ENCODE data around the gene EXOC4. TPM values are rescaled to one million over a fixed set of nuclear protein-coding genes. Genes with fewer than 3 reads are reported as not detected.

Gene EXOC4
- total and polyA plus RNA-seq, 9 donors = 26.8 to 80.5 (median 70.7) TPM

GRCh38 chr7:133703547-133703946, 450.7 kb downstream of the EXOC4 start:
- 51 to 59% (median 55%) methylated on average over 4 of the region's 4 CpGs for WGBS, 3 donors
- no peak for TF ChIP-seq CTCF (IDR thresholded peaks at IDR 0.05)
- no peak for TF ChIP-seq EP300 (IDR thresholded peaks at IDR 0.05)
- TF ChIP-seq POLR2A (IDR thresholded peaks at IDR 0.05) = no peak
- Histone ChIP-seq H3K27ac (no peak overlapping the region), H3K27me3 (no peaks in the 10 kb centered on the region), H3K9me3 (no peaks in the 10 kb centered on the region), H3K4me1 (ENCODE audit: insufficient read depth) (no peaks in the 10 kb centered on the region), H3K36me3 (no peaks in the 10 kb centered on the region), H3K4me3 (no peak overlapping the region)
- no peak for DNase-seq
- intact Hi-C loops (cut with DNase I) = no loop called here

GRCh38 chr7:133704453-133704852, 451.6 kb downstream of the EXOC4 start:
- TF ChIP-seq CTCF (IDR thresholded peaks at IDR 0.05) (no peak), EP300 (IDR thresholded peaks at IDR 0.05) (no peak), POLR2A (IDR thresholded peaks at IDR 0.05) (no peak)
- intact Hi-C loops (cut with DNase I) = no loop called here
- 88 to 90% (median 89%) methylated on average over 2 of the region's 2 CpGs for WGBS, 3 donors
- H3K27me3 ChIP-seq = no peaks in the 10 kb centered on the region
- no peaks in the 10 kb centered on the region for H3K4me1 ChIP-seq (ENCODE audit: insufficient read depth)
- DNase-seq = no peak
- H3K9me3 ChIP-seq = no peaks in the 10 kb centered on the region
- no peak overlapping the region for H3K4me3 ChIP-seq
- H3K36me3 ChIP-seq = no peaks in the 10 kb centered on the region
- H3K27ac ChIP-seq = no peak overlapping the region

GRCh38 chr7:133705596-133705995, 452.7 kb downstream of the EXOC4 start:
- WGBS, 3 donors = 52 to 76% (median 70%) methylated on average over 8 of the region's 8 CpGs
- DNase-seq = no peak
- Histone ChIP-seq H3K36me3 (no peaks in the 10 kb centered on the region), H3K9me3 (no peaks in the 10 kb centered on the region), H3K27me3 (no peaks in the 10 kb centered on the region), H3K4me3 (no peak overlapping the region), H3K27ac (no peak overlapping the region), H3K4me1 (ENCODE audit: insufficient read depth) (no peaks in the 10 kb centered on the region)
- intact Hi-C loops (cut with DNase I) = no loop called here
- TF ChIP-seq EP300 (IDR thresholded peaks at IDR 0.05) (no peak), CTCF (IDR thresholded peaks at IDR 0.05) (no peak), POLR2A (IDR thresholded peaks at IDR 0.05) (no peak)

- no peaks in the 10 kb centered on the region for H3K27me3 ChIP-seq
- H3K4me3 ChIP-seq = no peak overlapping the region
- TF ChIP-seq POLR2A (IDR thresholded peaks at IDR 0.05) (no peak), CTCF (IDR thresholded peaks at IDR 0.05) (no peak), EP300 (IDR thresholded peaks at IDR 0.05) (no peak)
- intact Hi-C loops (cut with DNase I) = no loop called here
- no peaks in the 10 kb centered on the region for H3K9me3 ChIP-seq
- no peak overlapping the region for H3K27ac ChIP-seq
- H3K4me1 ChIP-seq (ENCODE audit: insufficient read depth) = no peaks in the 10 kb centered on the region
- 89 to 100% (median 99%) methylated on average over 1 of the region's 1 CpG for WGBS, 3 donors
- DNase-seq = no peak
- H3K36me3 ChIP-seq = no peaks in the 10 kb centered on the region
Measured at GRCh38 chr7:133706016-133706415, 453.1 kb downstream of the EXOC4 start.

Data from ovary (tissue), 9 donors.